Adrenal gland (tissue), 5 donors: ENCODE data around the gene SRGAP1.

ENCODE experiments used
- CTCF ChIP-seq, 6 experiments: fragments of 450-650 bp in 4 of 6; fragments of 200-600 bp in 2 of 6; sonication (generic) in 1 of 6; IDR thresholded peaks; 1 replicate in 5 of 6; 2 replicates in 1 of 6; pipeline versions ENCODE4 v1.5.1 to v1.8.0; 2016 to 2021; ENCODE audit warnings: antibody characterized with exemption in 6 of 6, mild to moderate bottlenecking in 2 of 6, moderate library complexity in 1 of 6
- POLR2A ChIP-seq, 2 donors: fragments of 450-650 bp; IDR thresholded peaks; one replicate each; pipeline ENCODE4 v1.6.1; 2017; ENCODE audit warnings: antibody characterized with exemption in 2 of 2, mild to moderate bottlenecking in 2 of 2, moderate library complexity in 1 of 2
- donor health status: DM: no; HTN: no; CAD: no.

- TF ChIP-seq CTCF (IDR thresholded peaks at IDR 0.05) (no peak), POLR2A (IDR thresholded peaks at IDR 0.05) (no peak)
These were observed 48.6 kb upstream of the SRGAP1 start for GRCh38 chr12:63795944-63796343.
